K562 (cell line): Measurements from ENCODE around the gene CDCP1. TPM values are rescaled to one million over a fixed set of nuclear protein-coding genes. Genes with fewer than 3 reads are reported as not detected.

Experiments used
- CBX2 ChIP-seq: fragments of 200-600 bp; sonication (generic); IDR thresholded peaks from one replicate; pipeline ENCODE4 v1.6.1; 2012; ENCODE audit warnings: mild to moderate bottlenecking, low read length, inconsistent platforms; ENCODE audit not compliant: insufficient read depth, poor library complexity, severe bottlenecking
- CHCHD3 ChIP-seq: fragments of 250-450 bp; sonication (Bioruptor Pico); IDR thresholded peaks from 2 replicates; pipeline ENCODE4 v2.1.2; 2022; ENCODE audit warnings: mild to moderate bottlenecking
- HNRNPK ChIP-seq: fragments of 200-400 bp; formaldehyde crosslinking; IDR thresholded peaks from one replicate; pipeline ENCODE4 v1.6.1; 2018; ENCODE audit warnings: mild to moderate bottlenecking, low read depth, low read length; ENCODE audit not compliant: poor library complexity, severe bottlenecking
- HNRNPUL1 ChIP-seq: fragments of 200-400 bp; formaldehyde crosslinking; IDR thresholded peaks from 2 replicates; pipeline ENCODE4 v1.6.1; 2017; ENCODE audit warnings: low read length
- NFATC3 ChIP-seq: fragments of 450-650 bp; IDR thresholded peaks from 2 replicates; pipeline ENCODE4 v1.6.1; 2017; ENCODE audit warnings: mild to moderate bottlenecking
- NR1H2 ChIP-seq: sonication (generic); formaldehyde crosslinking; IDR thresholded peaks from 2 replicates; pipeline ENCODE4 v1.4.0; 2020; ENCODE audit warnings: mild to moderate bottlenecking, missing genetic modification reagents
- NRF1 ChIP-seq, 2 experiments: fragments of 450-650 bp; IDR thresholded peaks in 1 of 2; conservative IDR thresholded peaks in 1 of 2; 2 replicates each; pipeline ENCODE4 v1.6.1; 2014; ENCODE audit warnings: mild to moderate bottlenecking in 2 of 2
- POLR2G ChIP-seq: fragments of 200-400 bp; formaldehyde crosslinking; IDR thresholded peaks from 2 replicates; pipeline ENCODE4 v1.6.1; 2017; ENCODE audit warnings: low read depth, mild to moderate bottlenecking, antibody characterized with exemption, low read length, moderate library complexity
- USF1 ChIP-seq: sonication (generic); formaldehyde crosslinking; IDR thresholded peaks from 2 replicates; pipeline ENCODE4 v1.9.0; 2022; ENCODE audit warnings: mild to moderate bottlenecking, missing genetic modification reagents
- YY1 ChIP-seq, 3 experiments: IDR thresholded peaks; 2 replicates each; pipeline ENCODE4 v1.6.1; 2011; ENCODE audit warnings: low read length in 2 of 3, mild to moderate bottlenecking in 2 of 3, moderate library complexity in 2 of 3, borderline replicate concordance in 1 of 3, control low read depth in 1 of 3, low read depth in 1 of 3; ENCODE audit not compliant: insufficient read depth in 3 of 3, insufficient replicate concordance in 2 of 3, control insufficient read depth in 1 of 3, insufficient read length in 1 of 3; ENCODE audit errors: extremely low read depth in 1 of 3
- ZNF589 ChIP-seq: fragments of 200-800 bp; sonication (Bioruptor generic); IDR thresholded peaks from 2 replicates; pipeline ENCODE4 v1.6.1; 2016; ENCODE audit warnings: low read depth, missing genetic modification characterization, missing compliant biosample characterization
- ZNF717 ChIP-seq: fragments of 250-450 bp; sonication (Bioruptor Pico); IDR thresholded peaks from 2 replicates; pipeline ENCODE4 v1.5.0; 2021
- polyA plus RNA-seq, 8 experiments: library from polyadenylated mRNA; depleted of rRNA in 4 of 8; stranded (reverse) in 5 of 8; unstranded in 3 of 8; fragments of >200 nt; fragmentation: Nextera tagmentation in 2 of 8; fragmentation: Illumina TruSeq in 1 of 8; extraction: Ambion mirVana in 2 of 8; extraction: Trizol in 1 of 8; gene quantifications; 2 replicates each; pipeline versions ENCODE4 v1.2.1 to v1.2.3, GENCODE V29; 2011 to 2014; ENCODE audit warnings: inconsistent platforms in 1 of 8, missing spikeins in 1 of 8
- total RNA-seq, 7 experiments: library from RNA; depleted of rRNA in 6 of 7; stranded (reverse); fragments of >200 nt in 6 of 7; fragmentation: Illumina TruSeq in 2 of 7; extraction: Trizol in 2 of 7; gene quantifications; 2 replicates each; pipeline versions ENCODE4 v1.2.1 to v1.2.3, GENCODE V29; 2011 to 2021; ENCODE audit warnings: low replicate concordance in 1 of 7
- TF ChIP-seq, protein P1 (sequence below): fragments of 450-650 bp; formaldehyde crosslinking; IDR thresholded peaks from 2 replicates; pipeline ENCODE4 v1.4.0; 2020; ENCODE audit warnings: mild to moderate bottlenecking
- TF ChIP-seq, protein P2 (sequence below): fragments of 450-650 bp; formaldehyde crosslinking; IDR thresholded peaks from 2 replicates; pipeline ENCODE4 v1.4.0; 2022; ENCODE audit warnings: missing genetic modification characterization
- TF ChIP-seq, protein P3 (sequence below), 2 experiments: IDR thresholded peaks; 2 replicates each; pipeline ENCODE4 v1.6.1; 2011; ENCODE audit warnings: borderline replicate concordance in 1 of 2, control low read depth in 1 of 2, low read depth in 1 of 2, low read length in 1 of 2, mild to moderate bottlenecking in 1 of 2, mixed read lengths in 1 of 2, moderate library complexity in 1 of 2; ENCODE audit not compliant: insufficient read depth in 1 of 2, insufficient read length in 1 of 2, poor library complexity in 1 of 2, severe bottlenecking in 1 of 2; ENCODE audit errors: extremely low read depth in 1 of 2
- TF ChIP-seq, protein P4 (sequence below): fragments of 250-450 bp; sonication (Bioruptor Pico); IDR thresholded peaks from 2 replicates; pipeline ENCODE4 v1.9.0; 2021; ENCODE audit warnings: mild to moderate bottlenecking, inconsistent platforms
- TF ChIP-seq, protein P5 (sequence below): fragments of 450-650 bp; IDR thresholded peaks from 2 replicates; pipeline ENCODE4 v1.6.1; 2016; ENCODE audit warnings: low read depth, mild to moderate bottlenecking, moderate library complexity

Gene CDCP1
- total and polyA plus RNA-seq, 9 of the 15 experiments (the other 6 are each of a cell fraction or from before 2014, with no cell fraction given), result 3.9 to 16.4 (median 5.2) TPM

DNA sequence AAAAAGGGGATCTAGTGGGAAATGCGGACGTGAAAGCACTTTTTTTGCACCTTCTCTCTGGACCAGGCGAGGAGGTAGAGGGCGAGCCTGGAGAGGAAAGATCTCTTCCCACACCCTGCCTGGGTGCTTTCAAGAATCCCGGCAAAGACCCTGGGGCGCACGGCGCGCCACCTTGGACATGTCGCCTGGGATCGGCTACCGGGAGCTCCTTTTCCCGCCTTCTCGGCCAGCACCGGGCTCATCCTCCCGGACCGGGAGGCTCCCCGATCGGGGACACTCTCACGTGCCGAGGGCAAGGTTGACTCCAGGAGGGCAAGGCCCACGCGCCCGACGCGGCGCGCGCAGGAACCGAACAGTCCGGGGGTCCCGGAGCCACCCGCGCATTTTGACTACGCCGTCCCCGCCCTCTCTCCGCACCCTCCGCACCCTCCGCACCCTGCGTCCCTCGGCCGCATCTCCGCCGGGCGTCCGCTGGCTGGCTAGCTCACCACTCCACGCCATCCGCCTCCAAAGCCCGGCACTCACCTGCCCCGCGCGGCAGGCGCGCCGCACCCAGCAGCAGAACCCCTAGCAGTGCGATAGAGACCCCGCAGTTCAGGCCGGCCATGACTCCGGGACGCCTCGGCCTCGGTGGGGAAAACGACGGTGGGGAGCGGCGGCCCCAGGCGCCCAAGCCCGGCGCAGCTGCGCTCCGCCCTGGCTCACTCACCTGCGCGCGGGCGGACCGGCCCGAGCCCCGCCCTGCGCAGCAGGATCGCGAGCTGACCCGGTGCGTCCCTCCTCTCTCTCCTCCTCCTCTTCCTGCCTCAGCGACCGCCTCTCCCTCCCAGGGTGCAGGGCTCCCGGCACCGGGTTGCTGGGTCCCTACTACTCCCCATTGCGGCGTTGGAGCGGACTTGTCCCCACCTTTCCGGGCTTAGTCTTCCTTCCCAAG lies at the start of gene CDCP1 (continued):
- TF ChIP-seq, protein P1, sequence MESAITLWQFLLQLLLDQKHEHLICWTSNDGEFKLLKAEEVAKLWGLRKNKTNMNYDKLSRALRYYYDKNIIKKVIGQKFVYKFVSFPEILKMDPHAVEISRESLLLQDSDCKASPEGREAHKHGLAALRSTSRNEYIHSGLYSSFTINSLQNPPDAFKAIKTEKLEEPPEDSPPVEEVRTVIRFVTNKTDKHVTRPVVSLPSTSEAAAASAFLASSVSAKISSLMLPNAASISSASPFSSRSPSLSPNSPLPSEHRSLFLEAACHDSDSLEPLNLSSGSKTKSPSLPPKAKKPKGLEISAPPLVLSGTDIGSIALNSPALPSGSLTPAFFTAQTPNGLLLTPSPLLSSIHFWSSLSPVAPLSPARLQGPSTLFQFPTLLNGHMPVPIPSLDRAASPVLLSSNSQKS (CRISPR knock-in tag), result no peak
- peak; percentile 89 to 91 for TF ChIP-seq NRF1 (conservative IDR thresholded peaks at IDR 0.05 in 1 of 2, IDR thresholded peaks at IDR 0.05 in 1 of 2)
- no peak for TF ChIP-seq USF1 (CRISPR knock-in tag)
- TF ChIP-seq ZNF717 (CRISPR knock-in tag), result no peak
- peak; percentile 68 for TF ChIP-seq POLR2G
- no peak for TF ChIP-seq CBX2
- TF ChIP-seq NR1H2 (CRISPR knock-in tag), result no peak
- TF ChIP-seq CHCHD3, result no peak
- no peak for TF ChIP-seq NFATC3
- no peak for TF ChIP-seq HNRNPUL1
- TF ChIP-seq, protein P2, sequence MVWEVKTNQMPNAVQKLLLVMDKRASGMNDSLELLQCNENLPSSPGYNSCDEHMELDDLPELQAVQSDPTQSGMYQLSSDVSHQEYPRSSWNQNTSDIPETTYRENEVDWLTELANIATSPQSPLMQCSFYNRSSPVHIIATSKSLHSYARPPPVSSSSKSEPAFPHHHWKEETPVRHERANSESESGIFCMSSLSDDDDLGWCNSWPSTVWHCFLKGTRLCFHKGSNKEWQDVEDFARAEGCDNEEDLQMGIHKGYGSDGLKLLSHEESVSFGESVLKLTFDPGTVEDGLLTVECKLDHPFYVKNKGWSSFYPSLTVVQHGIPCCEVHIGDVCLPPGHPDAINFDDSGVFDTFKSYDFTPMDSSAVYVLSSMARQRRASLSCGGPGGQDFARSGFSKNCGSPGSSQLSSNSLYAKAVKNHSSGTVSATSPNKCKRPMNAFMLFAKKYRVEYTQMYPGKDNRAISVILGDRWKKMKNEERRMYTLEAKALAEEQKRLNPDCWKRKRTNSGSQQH (CRISPR knock-in tag), result no peak
- TF ChIP-seq, protein P3, sequence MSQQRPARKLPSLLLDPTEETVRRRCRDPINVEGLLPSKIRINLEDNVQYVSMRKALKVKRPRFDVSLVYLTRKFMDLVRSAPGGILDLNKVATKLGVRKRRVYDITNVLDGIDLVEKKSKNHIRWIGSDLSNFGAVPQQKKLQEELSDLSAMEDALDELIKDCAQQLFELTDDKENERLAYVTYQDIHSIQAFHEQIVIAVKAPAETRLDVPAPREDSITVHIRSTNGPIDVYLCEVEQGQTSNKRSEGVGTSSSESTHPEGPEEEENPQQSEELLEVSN (IDR thresholded peaks at IDR 0.05; ENCODE audit: borderline replicate concordance in 1 of 2, extremely low read depth in 1 of 2, insufficient read depth in 1 of 2, insufficient read length in 1 of 2, low read depth in 1 of 2, low read length in 1 of 2, poor library complexity in 1 of 2, severe bottlenecking in 1 of 2), result peak; percentile 46 to 78
- TF ChIP-seq, protein P4, sequence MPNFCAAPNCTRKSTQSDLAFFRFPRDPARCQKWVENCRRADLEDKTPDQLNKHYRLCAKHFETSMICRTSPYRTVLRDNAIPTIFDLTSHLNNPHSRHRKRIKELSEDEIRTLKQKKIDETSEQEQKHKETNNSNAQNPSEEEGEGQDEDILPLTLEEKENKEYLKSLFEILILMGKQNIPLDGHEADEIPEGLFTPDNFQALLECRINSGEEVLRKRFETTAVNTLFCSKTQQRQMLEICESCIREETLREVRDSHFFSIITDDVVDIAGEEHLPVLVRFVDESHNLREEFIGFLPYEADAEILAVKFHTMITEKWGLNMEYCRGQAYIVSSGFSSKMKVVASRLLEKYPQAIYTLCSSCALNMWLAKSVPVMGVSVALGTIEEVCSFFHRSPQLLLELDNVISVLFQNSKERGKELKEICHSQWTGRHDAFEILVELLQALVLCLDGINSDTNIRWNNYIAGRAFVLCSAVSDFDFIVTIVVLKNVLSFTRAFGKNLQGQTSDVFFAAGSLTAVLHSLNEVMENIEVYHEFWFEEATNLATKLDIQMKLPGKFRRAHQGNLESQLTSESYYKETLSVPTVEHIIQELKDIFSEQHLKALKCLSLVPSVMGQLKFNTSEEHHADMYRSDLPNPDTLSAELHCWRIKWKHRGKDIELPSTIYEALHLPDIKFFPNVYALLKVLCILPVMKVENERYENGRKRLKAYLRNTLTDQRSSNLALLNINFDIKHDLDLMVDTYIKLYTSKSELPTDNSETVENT (CRISPR knock-in tag), result no peak
- no peak for TF ChIP-seq HNRNPK
- TF ChIP-seq ZNF589, result no peak
- TF ChIP-seq, protein P5, sequence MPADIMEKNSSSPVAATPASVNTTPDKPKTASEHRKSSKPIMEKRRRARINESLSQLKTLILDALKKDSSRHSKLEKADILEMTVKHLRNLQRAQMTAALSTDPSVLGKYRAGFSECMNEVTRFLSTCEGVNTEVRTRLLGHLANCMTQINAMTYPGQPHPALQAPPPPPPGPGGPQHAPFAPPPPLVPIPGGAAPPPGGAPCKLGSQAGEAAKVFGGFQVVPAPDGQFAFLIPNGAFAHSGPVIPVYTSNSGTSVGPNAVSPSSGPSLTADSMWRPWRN, result no peak
- peak in 1 of 3 experiments; percentile 13 for TF ChIP-seq YY1 (IDR thresholded peaks at IDR 0.05; ENCODE audit: borderline replicate concordance in 1 of 3, control insufficient read depth in 1 of 3, extremely low read depth in 1 of 3, insufficient read depth in 3 of 3, insufficient read length in 1 of 3, insufficient replicate concordance in 2 of 3, low read depth in 1 of 3, low read length in 2 of 3)
